Natural killer cell (primary cell): ENCODE results near the gene SIRT5. TPM values are rescaled to one million over a fixed set of nuclear protein-coding genes. Genes with fewer than 3 reads are reported as not detected.

Experiments
- ATAC-seq, 3 donors: fragments of 150-1000 bp in 2 of 3; fragments of 200-7000 bp in 1 of 3; cut with Tn5 transposase; 1 replicate in 1 of 3; 2 replicates in 2 of 3; pipeline ENCODE4 v1.10.0; 2021; ENCODE audit warnings: mild to moderate bottlenecking in 2 of 3, moderate library complexity in 2 of 3
- DNase-seq, 2 donors: peaks; one replicate each; pipeline versions ENCODE4 v3.0.0 to v3.0.0-alpha.2; 2013 to 2021; ENCODE audit warnings: mixed read lengths in 1 of 2
- H3K27ac ChIP-seq: one replicate; pipeline ENCODE4 v1.5.1; 2013; ENCODE audit warnings: mild to moderate bottlenecking, low read length
- H3K27me3 ChIP-seq: one replicate; pipeline ENCODE4 v1.6.1; 2013; ENCODE audit warnings: low read length; ENCODE audit not compliant: control insufficient read depth, insufficient read depth
- H3K36me3 ChIP-seq: one replicate; pipeline ENCODE4 v1.6.1; 2013; ENCODE audit warnings: low read length; ENCODE audit not compliant: control insufficient read depth, insufficient read depth
- H3K4me1 ChIP-seq: one replicate; pipeline ENCODE4 v1.6.1; 2013; ENCODE audit warnings: low read length; ENCODE audit not compliant: control insufficient read depth, insufficient read depth
- H3K4me3 ChIP-seq: one replicate; pipeline ENCODE4 v1.5.1; 2013; ENCODE audit warnings: low read length
- H3K9me3 ChIP-seq: one replicate; pipeline ENCODE4 v1.6.1; 2013; ENCODE audit warnings: low read length; ENCODE audit not compliant: control insufficient read depth, insufficient read depth
- H3K27ac Mint-ChIP-seq, 2 donors: one replicate each; pipeline ENCODE4 v1.8.0; 2022; ENCODE audit warnings: mild to moderate bottlenecking in 2 of 2, mixed read lengths in 2 of 2, moderate library complexity in 1 of 2
- H3K27me3 Mint-ChIP-seq, 2 donors: one replicate each; pipeline ENCODE4 v1.8.0; 2022; ENCODE audit warnings: low read depth in 2 of 2, mixed read lengths in 2 of 2
- H3K36me3 Mint-ChIP-seq: one replicate; pipeline ENCODE4 v1.8.0; 2022; ENCODE audit warnings: mixed read lengths
- H3K4me1 Mint-ChIP-seq, 2 donors: one replicate each; pipeline ENCODE4 v1.8.0; 2022; ENCODE audit warnings: mixed read lengths in 2 of 2
- H3K4me3 Mint-ChIP-seq: one replicate; pipeline ENCODE4 v1.8.0; 2022; ENCODE audit warnings: mild to moderate bottlenecking, moderate library complexity, mixed read lengths
- H3K9me3 Mint-ChIP-seq, 2 donors: one replicate each; pipeline ENCODE4 v1.8.0; 2022; ENCODE audit warnings: mixed read lengths in 2 of 2
- WGBS: methylation state at CpG from one replicate; pipeline ENCODE4 v1.1.7; 2013; ENCODE audit warnings: missing lambda C conversion rate; ENCODE audit not compliant: insufficient coverage; 5-methylcytosine and 5-hydroxymethylcytosine counted together
- intact Hi-C: fragments of 100-400 bp; cut with micrococcal nuclease; formaldehyde crosslinking; loops from one replicate; pipeline ENCODE4 v1.14.2; 2022
- total RNA-seq, 4 donors: library from RNA; stranded (reverse); fragments of 120-200 nt in 1 of 4; gene quantifications; one replicate each; pipeline versions ENCODE4 v1.2.3 to v1.2.4, GENCODE V29; 2013 to 2022
- TF ChIP-seq, protein P1 (sequence below): fragments of 200-600 bp; IDR thresholded peaks from one replicate; pipeline ENCODE4 v1.8.0; 2022; ENCODE audit warnings: antibody characterized with exemption

The SIRT5 gene
- total RNA-seq, 3 donors from 2014 or later (not counting 1 experiment from before 2014, with no cell fraction given): 8.8 to 13.9 (median 12.2) TPM

DNA sequence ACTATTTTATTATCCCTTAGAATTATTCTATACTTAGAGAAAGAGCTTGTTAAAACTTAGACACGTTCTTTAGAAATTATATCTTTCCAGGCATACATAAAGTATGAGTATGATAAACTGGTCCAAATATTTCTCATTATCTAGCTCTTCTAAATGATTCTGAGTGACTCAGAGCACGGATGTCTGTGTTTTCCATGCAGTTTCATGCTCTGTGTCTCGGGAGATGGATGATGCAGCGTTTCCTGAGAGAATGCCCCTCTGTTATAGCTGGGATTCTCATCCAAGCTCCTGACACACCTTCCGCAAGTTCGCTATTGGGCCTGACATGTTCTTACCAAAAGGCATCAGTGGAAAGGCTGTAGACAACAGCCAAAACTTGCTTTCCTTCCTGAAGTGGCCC lies 19.3 kb downstream of the SIRT5 start:
- peaks cover 38% of the 10 kb centered on the region for H3K36me3 ChIP-seq
- TF ChIP-seq, protein P1, sequence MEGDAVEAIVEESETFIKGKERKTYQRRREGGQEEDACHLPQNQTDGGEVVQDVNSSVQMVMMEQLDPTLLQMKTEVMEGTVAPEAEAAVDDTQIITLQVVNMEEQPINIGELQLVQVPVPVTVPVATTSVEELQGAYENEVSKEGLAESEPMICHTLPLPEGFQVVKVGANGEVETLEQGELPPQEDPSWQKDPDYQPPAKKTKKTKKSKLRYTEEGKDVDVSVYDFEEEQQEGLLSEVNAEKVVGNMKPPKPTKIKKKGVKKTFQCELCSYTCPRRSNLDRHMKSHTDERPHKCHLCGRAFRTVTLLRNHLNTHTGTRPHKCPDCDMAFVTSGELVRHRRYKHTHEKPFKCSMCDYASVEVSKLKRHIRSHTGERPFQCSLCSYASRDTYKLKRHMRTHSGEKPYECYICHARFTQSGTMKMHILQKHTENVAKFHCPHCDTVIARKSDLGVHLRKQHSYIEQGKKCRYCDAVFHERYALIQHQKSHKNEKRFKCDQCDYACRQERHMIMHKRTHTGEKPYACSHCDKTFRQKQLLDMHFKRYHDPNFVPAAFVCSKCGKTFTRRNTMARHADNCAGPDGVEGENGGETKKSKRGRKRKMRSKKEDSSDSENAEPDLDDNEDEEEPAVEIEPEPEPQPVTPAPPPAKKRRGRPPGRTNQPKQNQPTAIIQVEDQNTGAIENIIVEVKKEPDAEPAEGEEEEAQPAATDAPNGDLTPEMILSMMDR: no peak
- Mint-ChIP-seq H3K27ac (no peak overlapping the region), H3K9me3 (no peaks in the 10 kb centered on the region), H3K27me3 (no peaks in the 10 kb centered on the region), H3K4me3 (no peak overlapping the region), H3K36me3 (peaks cover 15% of the 10 kb centered on the region), H3K4me1 (no peaks in the 10 kb centered on the region)
- ATAC-seq: no peak
- H3K27me3 ChIP-seq: no peaks in the 10 kb centered on the region
- no peak overlapping the region for H3K4me3 ChIP-seq
- H3K27ac ChIP-seq: no peak overlapping the region
- H3K4me1 ChIP-seq: no peaks in the 10 kb centered on the region
- 98% methylated on average over 5 of the region's 6 CpGs for WGBS
- intact Hi-C loops: no loop called here
- H3K9me3 ChIP-seq: no peaks in the 10 kb centered on the region
- no peak for DNase-seq

DNA sequence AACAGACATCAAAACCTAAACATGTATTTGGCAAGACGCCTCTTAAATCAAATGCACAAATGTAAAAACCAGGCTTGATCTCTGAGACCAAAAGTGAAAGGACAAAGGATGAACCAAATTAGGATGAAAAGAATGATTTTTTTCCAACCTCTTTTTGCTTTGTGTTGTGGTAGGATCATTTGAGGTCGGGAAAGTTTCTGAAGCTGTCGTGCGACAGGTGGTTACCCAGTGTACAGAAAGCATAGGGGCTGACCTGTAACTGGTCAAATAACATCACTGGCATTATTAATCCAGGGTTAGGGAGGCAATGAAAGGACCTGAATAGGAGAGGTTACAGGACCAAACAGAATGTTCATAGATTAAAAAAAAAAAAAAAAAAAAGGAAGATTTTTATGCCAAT lies 22.7 kb downstream of the SIRT5 start:
- Mint-ChIP-seq H3K27me3 (no peaks in the 10 kb centered on the region), H3K9me3 (no peaks in the 10 kb centered on the region), H3K36me3 (peaks cover 25% of the 10 kb centered on the region), H3K4me1 (no peaks in the 10 kb centered on the region), H3K4me3 (no peak overlapping the region), H3K27ac (no peak overlapping the region)
- Histone ChIP-seq H3K36me3 (peaks cover 55% of the 10 kb centered on the region), H3K9me3 (no peaks in the 10 kb centered on the region), H3K4me3 (no peak overlapping the region), H3K27me3 (no peaks in the 10 kb centered on the region), H3K4me1 (no peaks in the 10 kb centered on the region), H3K27ac (no peak overlapping the region)
- TF ChIP-seq, protein P1: no peak
- no peak for ATAC-seq
- DNase-seq: no peak
- WGBS: 85% methylated on average over 3 of the region's 4 CpGs
- intact Hi-C loops: no loop called here

DNA sequence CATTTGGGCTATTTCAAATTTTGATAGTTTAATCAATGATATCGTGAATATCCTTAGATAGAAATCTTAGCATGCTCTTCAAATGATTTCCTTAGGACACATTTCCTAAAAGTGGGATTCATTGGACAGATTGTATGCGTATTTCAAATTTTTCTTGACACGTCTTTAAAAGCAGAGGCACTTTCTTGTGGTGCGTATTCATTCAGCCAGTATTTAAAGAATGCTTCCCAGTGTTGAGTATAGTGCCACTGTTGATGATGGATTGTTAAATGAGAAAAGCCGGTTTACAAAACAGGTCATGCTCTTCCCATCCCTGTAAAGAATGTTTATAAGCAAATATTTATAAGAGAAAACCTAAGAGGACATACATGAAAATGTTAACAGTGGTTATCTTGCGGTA lies 25.6 kb downstream of the SIRT5 start:
- no peak for DNase-seq
- whole genome bisulfite sequencing: 100% methylated on average over 4 of the region's 6 CpGs
- Histone ChIP-seq H3K4me3 (no peak overlapping the region), H3K9me3 (no peaks in the 10 kb centered on the region), H3K4me1 (no peaks in the 10 kb centered on the region), H3K27me3 (no peaks in the 10 kb centered on the region), H3K27ac (no peak overlapping the region), H3K36me3 (peaks cover 40% of the 10 kb centered on the region)
- no peak for ATAC-seq
- intact Hi-C loops: no loop called here
- H3K9me3 Mint-ChIP-seq: no peaks in the 10 kb centered on the region
- H3K4me1 Mint-ChIP-seq: peaks cover 0 to 10% of the 10 kb centered on the region in 2 donors
- peaks cover 25% of the 10 kb centered on the region for H3K36me3 Mint-ChIP-seq
- H3K4me3 Mint-ChIP-seq: no peak overlapping the region
- no peaks in the 10 kb centered on the region for H3K27me3 Mint-ChIP-seq
- TF ChIP-seq, protein P1: no peak
- no peak overlapping the region for H3K27ac Mint-ChIP-seq

DNA sequence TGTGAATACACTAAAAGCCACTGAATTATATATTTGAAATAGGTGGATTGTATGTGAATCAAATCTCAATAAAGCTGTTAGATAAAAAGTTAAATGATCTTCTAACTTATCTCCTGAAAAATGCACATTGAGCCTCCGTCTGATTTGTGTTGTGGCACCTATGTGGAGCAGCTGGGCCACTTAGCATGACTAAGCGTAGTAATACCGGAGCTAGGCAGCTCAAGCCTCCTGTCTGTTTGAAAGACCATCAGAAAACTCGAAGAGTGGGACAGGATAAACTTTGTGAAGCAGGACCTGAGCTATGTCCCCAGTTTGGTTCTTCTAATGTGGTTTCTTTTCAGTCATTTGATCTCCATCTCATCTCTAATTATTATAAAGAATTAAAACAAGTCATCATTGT lies 29.7 kb downstream of the SIRT5 start:
- Mint-ChIP-seq H3K4me1 (peaks cover 0 to 10% of the 10 kb centered on the region in 2 donors), H3K27me3 (no peaks in the 10 kb centered on the region), H3K4me3 (no peak overlapping the region), H3K9me3 (no peaks in the 10 kb centered on the region), H3K36me3 (peaks cover 17% of the 10 kb centered on the region), H3K27ac (no peak overlapping the region)
- no peaks in the 10 kb centered on the region for H3K4me1 ChIP-seq
- TF ChIP-seq, protein P1: no peak
- H3K27ac ChIP-seq: no peak overlapping the region
- no peak overlapping the region for H3K4me3 ChIP-seq
- no peaks in the 10 kb centered on the region for H3K9me3 ChIP-seq
- DNase-seq (no peak), ATAC-seq (no peak)
- 76% methylated on average over 4 of the region's 4 CpGs for WGBS
- no peaks in the 10 kb centered on the region for H3K27me3 ChIP-seq
- intact Hi-C loops: no loop called here
- peaks cover 17% of the 10 kb centered on the region for H3K36me3 ChIP-seq
